ENCODE data around the gene SLC35A1.

- TF ChIP-seq, protein P1, sequence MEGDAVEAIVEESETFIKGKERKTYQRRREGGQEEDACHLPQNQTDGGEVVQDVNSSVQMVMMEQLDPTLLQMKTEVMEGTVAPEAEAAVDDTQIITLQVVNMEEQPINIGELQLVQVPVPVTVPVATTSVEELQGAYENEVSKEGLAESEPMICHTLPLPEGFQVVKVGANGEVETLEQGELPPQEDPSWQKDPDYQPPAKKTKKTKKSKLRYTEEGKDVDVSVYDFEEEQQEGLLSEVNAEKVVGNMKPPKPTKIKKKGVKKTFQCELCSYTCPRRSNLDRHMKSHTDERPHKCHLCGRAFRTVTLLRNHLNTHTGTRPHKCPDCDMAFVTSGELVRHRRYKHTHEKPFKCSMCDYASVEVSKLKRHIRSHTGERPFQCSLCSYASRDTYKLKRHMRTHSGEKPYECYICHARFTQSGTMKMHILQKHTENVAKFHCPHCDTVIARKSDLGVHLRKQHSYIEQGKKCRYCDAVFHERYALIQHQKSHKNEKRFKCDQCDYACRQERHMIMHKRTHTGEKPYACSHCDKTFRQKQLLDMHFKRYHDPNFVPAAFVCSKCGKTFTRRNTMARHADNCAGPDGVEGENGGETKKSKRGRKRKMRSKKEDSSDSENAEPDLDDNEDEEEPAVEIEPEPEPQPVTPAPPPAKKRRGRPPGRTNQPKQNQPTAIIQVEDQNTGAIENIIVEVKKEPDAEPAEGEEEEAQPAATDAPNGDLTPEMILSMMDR (IDR thresholded peaks at IDR 0.05), result no peak
- TF ChIP-seq POLR2A (IDR thresholded peaks at IDR 0.05), result no peak
Observed at GRCh38 chr6:87543696-87544473, 71.1 kb downstream of the SLC35A1 start.

All from testis (tissue), 2 donors.